ENCODE measurements around the gene PARD3B. TPM values are rescaled to one million over a fixed set of nuclear protein-coding genes. Genes with fewer than 3 reads are reported as not detected.

The PARD3B gene
- polyA plus RNA-seq, 5 donors = 13.6 to 22.9 (median 19.4) TPM

DNA sequence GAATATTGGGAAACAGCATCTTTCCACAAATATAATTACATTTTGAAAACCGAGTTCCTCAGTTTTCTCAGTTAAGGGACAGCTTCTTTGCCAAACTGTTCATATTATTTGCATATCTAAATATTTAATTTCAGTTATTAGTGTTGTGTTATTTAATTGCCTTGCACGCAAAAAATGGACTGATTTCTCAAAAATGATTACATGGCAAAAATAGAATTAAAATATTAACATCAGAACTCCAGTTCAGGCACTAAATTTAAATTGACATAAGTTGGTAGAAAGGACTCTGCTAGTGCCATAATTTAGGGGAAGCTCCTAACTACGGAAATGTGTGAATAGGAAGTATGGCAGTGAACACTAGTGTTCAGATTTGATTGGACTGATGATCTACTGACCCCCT is 209.6 kb downstream of the PARD3B start:
- no peak for DNase-seq

DNA sequence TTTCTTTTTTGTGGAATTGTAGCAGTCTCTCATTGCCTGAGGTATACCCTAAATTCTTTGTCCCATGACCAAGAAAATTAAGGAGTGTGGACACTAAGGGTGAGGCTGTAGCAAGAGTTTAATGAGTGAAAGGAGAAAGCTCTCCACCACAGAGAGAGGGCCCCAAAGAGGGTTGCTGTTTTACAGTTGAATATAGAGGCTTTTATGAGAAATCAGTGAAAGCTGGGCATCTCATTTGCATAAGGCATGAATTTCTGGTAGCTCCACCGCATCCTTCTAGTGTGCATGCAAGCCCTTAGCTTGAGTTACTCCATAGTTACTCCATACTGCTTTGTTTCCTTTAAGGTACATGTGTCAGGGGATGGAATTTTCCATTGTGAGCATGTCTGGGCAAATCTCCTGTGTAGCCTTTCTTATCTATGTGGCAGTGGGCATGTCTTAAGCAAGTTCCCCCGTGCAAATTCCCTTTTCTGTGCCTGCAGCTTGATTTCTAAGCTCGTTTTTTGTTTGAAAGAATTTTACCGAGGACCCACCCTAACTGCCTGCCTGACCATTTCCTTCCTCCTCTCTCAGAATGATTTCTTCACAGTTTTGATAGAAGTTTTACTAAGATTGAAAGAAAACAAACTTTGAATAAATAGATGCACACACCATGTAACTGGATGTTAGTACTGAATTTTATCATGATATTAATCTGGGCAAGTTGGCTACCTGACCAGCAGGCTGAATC is 218.9 kb downstream of the PARD3B start:
- no peak for DNase-seq

- DNase-seq = peak in 1 of 2 donors; percentile 35
Measured at GRCh38 chr2:204770735-204771134, 225.5 kb downstream of the PARD3B start.

DNA sequence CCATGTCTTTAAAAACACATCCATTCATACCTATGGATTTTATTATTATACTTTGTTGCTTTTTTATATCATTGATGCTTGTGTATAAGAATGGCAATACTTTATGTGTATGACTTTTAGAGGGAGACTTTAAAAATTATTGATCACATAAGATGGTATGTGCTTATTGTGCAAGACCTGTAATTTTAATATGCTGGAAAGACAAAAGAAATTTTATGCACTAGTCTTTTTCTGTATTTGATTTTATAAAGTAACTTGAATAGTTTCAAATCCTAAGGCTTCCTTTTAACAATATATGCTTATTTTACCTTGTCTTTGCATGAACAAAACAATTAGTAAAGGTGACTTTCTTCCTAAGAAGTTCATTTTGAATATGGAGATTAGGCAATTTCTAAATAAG is 226.4 kb downstream of the PARD3B start:
- no peak for DNase-seq

GRCh38 chr2:204772546-204772945 is 227.3 kb downstream of the PARD3B start:
- DNase-seq = peak; percentile 46

DNA sequence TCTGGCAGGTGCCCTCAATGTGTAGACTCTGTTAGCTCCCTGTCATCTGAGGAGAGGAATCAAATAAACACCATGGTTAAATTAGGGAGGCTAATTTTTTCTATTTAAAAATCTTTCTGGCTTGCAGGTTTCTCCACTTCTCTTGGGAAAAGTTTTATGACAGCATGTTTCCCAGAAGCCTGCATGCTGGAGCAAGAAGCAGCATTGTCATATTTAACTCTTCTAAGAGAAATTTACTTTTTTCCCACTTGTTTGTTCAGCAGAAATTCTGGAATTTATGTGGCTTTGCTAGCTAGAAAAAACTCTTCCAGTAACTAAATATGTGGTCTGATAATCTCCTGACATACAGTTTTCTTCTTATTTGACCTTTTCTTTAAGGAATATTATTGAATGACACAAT is 230.5 kb downstream of the PARD3B start:
- no peak for DNase-seq

DNA sequence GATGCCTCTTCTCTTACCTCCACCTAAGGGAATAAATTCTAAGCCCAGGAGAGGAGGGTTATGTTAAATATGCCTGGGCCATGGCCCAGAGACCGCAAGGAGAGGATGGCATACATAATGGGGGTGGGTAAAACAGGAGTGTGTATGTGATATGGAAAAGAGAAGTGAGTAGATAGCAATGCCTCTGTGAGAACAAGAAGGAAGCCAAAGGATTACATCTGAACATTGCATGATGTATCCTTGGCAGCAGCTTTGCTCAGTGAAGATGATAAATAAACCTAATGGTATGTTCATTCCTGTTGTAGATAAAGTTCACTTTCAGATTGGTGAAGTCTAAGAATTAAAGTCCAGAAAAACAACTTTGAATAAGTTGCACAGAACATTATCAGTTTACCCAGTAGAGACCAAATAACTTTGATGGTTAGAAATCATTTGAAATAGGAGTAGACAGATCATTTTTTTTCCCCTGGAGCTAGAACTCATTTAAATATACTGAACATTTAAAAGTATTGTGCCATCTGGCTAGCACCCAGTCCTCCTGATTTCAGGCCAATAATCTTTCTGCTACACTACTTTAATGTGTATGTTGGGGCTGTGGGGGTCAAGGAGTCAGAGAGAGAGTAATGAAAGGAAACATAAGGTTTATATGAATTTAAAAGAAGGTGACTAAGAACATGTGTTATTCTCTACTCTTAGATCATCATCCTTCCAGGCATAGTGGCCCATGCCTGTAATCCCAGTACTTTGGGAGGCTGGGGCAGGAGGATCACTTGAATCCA is 231.7 kb downstream of the PARD3B start:
- DNase-seq = peak; percentile 47 to 61

DNA sequence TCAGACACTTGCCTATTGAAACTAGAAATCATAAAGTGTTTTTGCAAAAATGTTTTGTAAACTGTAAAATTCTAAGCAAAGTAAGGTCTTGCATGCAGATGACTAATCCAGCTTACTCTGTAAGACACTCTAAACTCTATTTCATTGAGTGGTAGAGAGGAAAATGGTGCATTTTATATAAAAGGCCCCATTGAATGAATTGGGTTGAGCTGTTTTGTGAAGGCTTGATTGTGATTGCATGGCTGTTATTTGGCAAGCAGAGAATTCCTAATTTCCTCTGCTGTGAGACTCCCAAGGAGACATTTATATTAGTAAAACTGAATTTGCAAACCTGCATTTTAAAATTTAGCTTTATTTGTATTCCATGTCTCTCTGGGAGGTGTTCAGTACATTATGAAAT is 234.5 kb downstream of the PARD3B start:
- no peak for DNase-seq

DNA sequence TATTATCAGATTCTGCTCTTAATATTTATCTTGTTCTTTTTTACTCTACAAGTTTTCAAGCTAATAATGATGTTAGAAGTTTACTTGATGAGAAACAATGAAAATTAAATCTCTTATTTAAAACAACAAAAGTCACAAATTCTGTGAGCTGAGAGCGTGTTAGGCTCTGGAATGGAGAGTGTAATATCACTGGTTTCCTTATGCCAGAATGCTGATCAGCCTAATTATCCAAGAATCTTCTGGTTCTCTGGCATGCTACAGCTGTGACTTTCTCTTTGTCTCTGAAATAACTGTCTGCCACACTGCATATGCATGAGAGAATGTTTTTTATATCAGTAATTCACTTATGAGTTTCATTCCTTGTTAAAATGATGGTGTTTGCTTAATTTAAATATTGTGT is 236.7 kb downstream of the PARD3B start:
- peak in 1 of 2 donors; percentile 36 for DNase-seq

- peak in 1 of 2 donors; percentile 34 for DNase-seq
Measured at GRCh38 chr2:204790076-204790475, 244.8 kb downstream of the PARD3B start.

DNA sequence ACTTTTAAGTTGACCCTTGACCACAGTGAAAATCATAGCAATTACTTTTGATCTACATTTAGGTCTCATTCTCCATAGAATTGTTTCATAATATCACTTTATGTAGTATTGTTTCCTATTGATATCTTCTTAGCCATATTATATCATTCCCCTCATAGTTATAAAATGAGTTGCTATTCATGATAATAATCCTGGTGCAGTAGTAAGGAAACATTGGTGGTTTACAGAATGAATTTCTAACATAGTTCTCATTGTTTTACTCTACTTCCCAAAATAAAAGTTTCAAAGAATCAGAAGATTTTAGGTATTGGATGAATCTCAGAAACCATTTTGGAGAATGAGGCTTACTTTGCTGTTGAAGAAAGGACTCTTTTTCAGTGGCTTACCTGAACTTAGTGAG is 246.0 kb downstream of the PARD3B start:
- no peak for DNase-seq

DNA sequence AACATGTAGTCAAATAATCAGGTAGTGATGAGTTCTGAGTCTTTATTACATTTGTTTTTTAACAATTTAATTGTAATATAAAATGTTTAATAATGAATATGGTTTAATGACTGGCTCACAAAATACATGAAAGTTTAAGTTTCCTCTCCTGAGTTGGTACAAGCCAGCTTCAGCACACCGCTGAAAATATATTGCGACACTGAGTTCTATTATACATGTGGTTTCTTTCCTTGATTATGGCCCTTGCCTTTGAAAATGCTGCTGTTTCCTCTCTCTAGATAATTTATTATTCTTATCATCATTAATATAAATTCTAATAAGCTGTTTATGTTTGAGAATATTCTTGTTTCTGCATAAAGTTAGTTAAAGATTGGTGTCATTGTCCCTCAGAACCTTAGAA is 249.3 kb downstream of the PARD3B start:
- no peak for DNase-seq

DNA sequence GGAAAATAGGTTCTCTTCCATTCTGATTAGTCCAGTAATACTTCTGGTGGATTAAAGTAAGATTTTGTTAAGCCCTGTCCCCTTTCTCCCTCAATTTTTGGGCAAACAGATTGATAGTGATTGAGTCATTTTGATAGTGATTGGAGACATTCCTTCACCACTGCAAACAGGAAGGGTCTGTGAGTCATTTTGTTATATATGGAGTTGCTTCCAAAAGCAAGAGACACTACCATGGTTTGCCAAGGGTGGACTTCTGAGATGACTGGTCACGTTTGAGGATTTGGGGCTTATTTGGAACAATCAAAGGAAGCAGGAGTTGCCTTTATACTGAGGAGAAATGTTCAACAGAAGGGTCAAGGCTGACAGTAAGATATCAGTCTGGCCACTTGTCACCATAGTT is 249.9 kb downstream of the PARD3B start:
- DNase-seq = no peak

DNA sequence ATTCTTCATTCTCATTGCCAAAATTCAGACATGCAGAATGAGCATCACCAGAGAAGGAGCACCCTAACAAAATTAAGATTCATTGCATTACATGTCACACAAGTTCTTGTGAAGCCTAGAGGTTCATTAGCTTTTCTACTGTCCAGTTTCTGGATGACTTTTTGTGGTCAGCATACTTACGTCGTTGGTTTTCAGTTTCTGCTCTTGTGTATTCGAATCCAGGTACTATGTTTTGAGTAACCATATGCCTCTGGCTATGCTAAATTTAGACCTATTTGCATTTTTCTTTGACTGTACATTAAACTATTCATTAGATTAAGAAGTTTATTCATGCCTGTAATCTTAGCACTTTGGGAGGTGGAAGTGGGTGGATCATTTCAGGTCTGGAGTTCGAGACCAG is 251.3 kb downstream of the PARD3B start:
- DNase-seq = no peak

DNA sequence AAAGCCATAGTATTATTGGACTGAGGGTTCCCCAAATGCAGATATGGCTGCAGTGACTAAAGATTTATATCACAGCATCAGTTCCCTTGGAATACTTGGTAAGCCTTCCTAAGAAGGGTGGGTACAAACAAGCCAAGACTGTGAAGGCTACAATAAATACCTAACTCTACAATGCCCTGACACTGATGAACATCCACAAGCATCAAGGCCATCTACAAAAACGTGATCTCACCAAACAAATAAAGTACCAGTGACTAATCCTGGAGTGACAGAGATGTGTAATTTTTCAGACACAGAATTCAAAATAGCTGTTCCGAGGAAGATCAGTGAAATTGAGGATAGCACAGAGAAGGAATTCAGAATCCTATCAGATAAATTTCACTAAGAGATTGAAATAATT is 254.5 kb downstream of the PARD3B start:
- DNase-seq = no peak

DNA sequence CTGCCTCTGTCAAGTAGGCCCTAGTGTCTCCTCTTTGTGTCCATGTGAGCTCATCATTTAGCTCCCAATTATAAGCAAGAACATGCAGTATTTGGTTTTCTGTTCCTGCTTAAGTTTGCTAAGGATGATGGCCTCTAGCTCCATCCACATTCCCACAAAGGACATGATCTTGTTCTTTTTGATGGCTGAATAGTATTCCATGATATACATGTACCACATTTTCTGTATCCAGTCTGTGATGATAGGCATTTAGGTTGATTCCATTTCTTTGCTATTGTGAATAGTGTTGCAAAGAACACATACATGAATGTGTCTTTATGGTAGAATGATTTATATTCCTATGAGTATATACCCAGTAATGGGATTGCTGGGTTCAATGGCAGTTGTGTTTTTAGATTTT is 263.2 kb downstream of the PARD3B start:
- no peak for DNase-seq

GRCh38 chr2:204824751-204825453 is 279.6 kb downstream of the PARD3B start:
- DNase-seq = no peak

DNA sequence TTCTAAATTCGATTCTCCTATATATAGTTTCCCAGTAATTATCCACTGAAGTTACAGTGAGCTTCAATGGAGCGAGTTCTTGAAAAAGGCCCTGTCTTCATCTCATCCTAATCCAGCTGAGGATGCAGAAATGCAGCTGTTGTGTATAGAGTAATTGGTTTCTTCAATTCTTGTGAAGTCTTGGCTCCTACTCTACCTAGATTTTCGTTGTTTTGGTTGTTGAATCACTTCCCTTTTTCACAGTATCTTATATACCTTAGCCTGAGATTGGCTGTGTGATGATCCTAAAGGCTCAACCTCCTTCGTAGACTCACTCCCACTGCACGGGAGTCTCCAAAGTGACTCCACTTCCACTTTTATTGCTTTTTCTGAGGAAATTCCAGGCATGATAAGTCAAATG is 280.4 kb downstream of the PARD3B start:
- no peak for DNase-seq

DNA sequence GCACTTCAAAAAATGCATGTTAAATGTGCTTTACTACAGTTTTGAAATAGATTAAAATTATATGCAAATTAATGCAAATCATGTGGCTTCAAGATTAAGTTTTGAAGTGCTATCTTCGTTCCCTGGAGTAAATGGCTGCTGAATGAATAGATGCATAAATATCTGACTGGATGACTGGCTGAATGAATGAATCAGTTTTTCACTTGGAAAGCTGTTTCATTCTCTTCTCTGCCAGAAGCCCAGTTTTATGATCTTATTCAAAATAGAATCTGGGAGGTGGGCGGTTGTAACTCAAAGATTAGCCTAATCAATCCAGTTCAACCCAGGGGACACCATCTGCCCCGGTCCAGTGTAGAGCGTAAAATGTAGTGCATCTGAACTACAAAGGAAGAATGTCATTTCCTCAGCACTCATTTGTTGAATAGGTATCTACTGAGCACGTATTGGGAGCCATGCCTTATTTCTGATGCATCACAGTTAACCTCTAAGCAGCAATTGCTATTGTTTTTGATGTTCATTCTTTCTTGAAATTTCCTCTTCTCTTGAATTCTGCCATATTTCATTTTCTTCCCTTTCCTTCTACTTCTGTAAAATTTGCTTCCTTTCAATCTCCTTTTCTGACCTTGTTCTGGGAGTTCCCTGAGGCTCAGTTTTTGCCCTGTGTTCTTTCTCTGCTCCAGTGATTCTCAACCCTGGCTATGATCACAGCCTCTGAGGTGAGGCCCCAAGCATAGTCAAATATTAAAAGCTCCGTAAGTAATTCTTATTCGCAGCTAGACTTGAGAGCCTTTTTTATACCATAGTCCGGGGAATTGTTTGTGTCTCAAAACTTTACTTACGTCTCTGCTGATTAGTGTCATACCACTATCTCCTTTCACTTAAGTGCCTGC is 282.7 kb downstream of the PARD3B start:
- no peak for DNase-seq

DNA sequence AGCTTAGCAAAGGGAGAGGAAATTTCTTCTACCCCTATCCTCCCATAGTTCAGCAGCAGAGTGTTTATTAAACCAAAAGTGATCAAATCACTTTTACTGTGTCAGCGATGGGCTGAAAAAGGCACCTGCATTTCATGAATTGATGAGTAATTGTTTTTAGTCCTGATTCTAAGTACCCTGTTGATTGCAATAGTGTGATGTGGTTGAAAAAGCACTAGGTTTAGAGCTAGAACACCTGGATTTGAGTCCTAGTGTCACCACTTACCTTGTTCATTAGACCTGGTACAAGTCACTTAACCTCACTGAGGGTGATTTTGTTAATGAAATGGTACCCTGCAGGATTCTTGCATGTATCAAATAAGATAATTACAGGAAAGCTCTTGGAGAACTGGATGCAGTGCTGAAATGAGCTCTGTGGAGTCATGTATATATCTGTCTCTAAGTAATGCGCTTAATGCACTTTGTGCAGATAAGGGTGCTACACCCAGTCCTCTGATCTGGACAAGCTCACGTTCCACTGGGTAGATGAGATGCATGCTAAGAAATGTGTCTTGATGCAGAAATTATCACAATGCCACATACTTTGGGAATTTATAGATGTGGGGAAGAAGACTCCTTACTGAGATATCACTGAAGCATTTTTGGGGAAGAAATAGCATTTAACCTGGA is 289.6 kb downstream of the PARD3B start:
- no peak for DNase-seq

- DNase-seq = peak; percentile 29 to 39
Measured at GRCh38 chr2:204835786-204836185, 290.5 kb downstream of the PARD3B start.

All from right lung (tissue), 5 donors.